Epithelial cell of proximal tubule (primary cell): Measurements from ENCODE around the gene CDK5. TPM values are rescaled to one million over a fixed set of nuclear protein-coding genes. Genes with fewer than 3 reads are reported as not detected.
A peak's percentile ranks its signal among the peaks of the same experiment; 100 is the strongest.

Experiments used
- DNase-seq: peaks from one replicate; pipeline ENCODE4 v3.0.0-alpha.2; 2011; ENCODE audit warnings: low read depth
- H3K4me3 ChIP-seq: 2 replicates; pipeline ENCODE4 v1.5.1; 2011; ENCODE audit warnings: low read depth, mild to moderate bottlenecking, low read length
- CTCF ChIP-seq: conservative IDR thresholded peaks from 2 replicates; pipeline ENCODE4 v1.5.1; 2012; ENCODE audit warnings: low read depth, mild to moderate bottlenecking, low read length
- total RNA-seq: library from RNA; depleted of rRNA; stranded (reverse); fragments of >200 nt; gene quantifications from 2 replicates; pipeline ENCODE4 v1.2.3, GENCODE V29; 2015

CDK5 gene
- total RNA-seq, 1 donor from 2014 or later = 19.3 TPM

GRCh38 chr7:151060113-151060415 lies 2.4 kb upstream of the CDK5 start:
- peak overlapping the region; percentile 71 for H3K4me3 ChIP-seq
- no peak for TF ChIP-seq CTCF
- no peak for DNase-seq

- no peak for DNase-seq
- peak within 1 kb of the TSS; percentile 71 for H3K4me3 ChIP-seq
- peak; percentile 51 for TF ChIP-seq CTCF
Measured at GRCh38 chr7:151059367-151060112, 1.8 kb upstream of the CDK5 start, which contains the start of gene SLC4A2. TSS of gene SLC4A2 (plus strand) at chr7:151059589. CDS start at chr7:151061988, 2,399 bp downstream.

- no peak for TF ChIP-seq CTCF
- no peak for DNase-seq
Measured at GRCh38 chr7:151058781-151059366, 1.2 kb upstream of the CDK5 start.

GRCh38 chr7:151057989-151058780 lies 488 bp upstream of the CDK5 start:
- no peak for TF ChIP-seq CTCF
- H3K4me3 ChIP-seq = peak overlapping the region; percentile 71
- DNase-seq = peak; percentile 95

More at GRCh38 chr7:151058781-151059366, 1.2 kb upstream of the CDK5 start:
- peak overlapping the region; percentile 71 for H3K4me3 ChIP-seq

GRCh38 chr7:151056666-151057505 lies 811 bp downstream of the CDK5 start:
- no peak for TF ChIP-seq CTCF
- peak overlapping the region; percentile 71 for H3K4me3 ChIP-seq
- no peak for DNase-seq

- TF ChIP-seq CTCF = no peak
- no peak for DNase-seq
- no peak overlapping the region for H3K4me3 ChIP-seq
Measured at GRCh38 chr7:151056283-151056665, 1.4 kb downstream of the CDK5 start.
